GM12892 (cell line): ENCODE measurements around the gene MYO1C. TPM values are rescaled to one million over a fixed set of nuclear protein-coding genes. Genes with fewer than 3 reads are reported as not detected.
"Not testable (repeated sequence)": the region's sequence is repeated elsewhere in the genome, so short reads cannot be mapped to it uniquely, and the experiment has no call there.

Experiments used
- DNase-seq: peaks from one replicate; pipeline ENCODE4 v3.0.0; 2011; ENCODE audit not compliant: insufficient read length
- FAIRE-seq: peaks from 2 replicates; lab custom pipeline; 2011; peaks lifted over from hg19 to GRCh38; lab: Jason Lieb, UNC
- POLR2A ChIP-seq: IDR thresholded peaks from 2 replicates; pipeline ENCODE4 v1.6.1; 2011; ENCODE audit warnings: low read depth, low read length, control low read depth
- POLR2AphosphoS5 ChIP-seq: IDR thresholded peaks from 2 replicates; pipeline ENCODE4 v1.6.1; 2011; ENCODE audit warnings: low read depth, low read length, control low read depth
- TAF1 ChIP-seq: IDR thresholded peaks from 2 replicates; pipeline ENCODE4 v1.6.1; 2011; ENCODE audit warnings: low read depth, mild to moderate bottlenecking, control low read depth, low read length, borderline replicate concordance
- polyA plus RNA-seq: library from polyadenylated mRNA; unstranded; fragments of >200 nt; gene quantifications from one replicate; pipeline ENCODE4 v1.2.1, GENCODE V29; 2012; ENCODE audit warnings: missing spikeins, inconsistent platforms; ENCODE audit not compliant: missing spikeins

MYO1C gene
- polyA plus RNA-seq: 38.4 TPM

GRCh38 chr17:1492249-1493206 lies at the start of gene MYO1C:
Gene MYO1C, minus strand, starts transcription at chr17:1492686. Its CDS starts 199 bp downstream, at chr17:1492487.
- DNase-seq (no peak), FAIRE-seq (no peak)
- TF ChIP-seq TAF1 (no peak), POLR2A (no peak), POLR2AphosphoS5 (no peak)

- no peak for DNase-seq
- no peak for FAIRE-seq
- TF ChIP-seq POLR2A: no peak
- TF ChIP-seq POLR2AphosphoS5: no peak
- no peak for TF ChIP-seq TAF1
Measured at GRCh38 chr17:1541367-1541904, 49.0 kb upstream of the MYO1C start.

- FAIRE-seq: no peak
- TF ChIP-seq TAF1: no peak
- no peak for TF ChIP-seq POLR2AphosphoS5
- no peak for TF ChIP-seq POLR2A
Measured at GRCh38 chr17:1539811-1540210, 47.3 kb upstream of the MYO1C start.

GRCh38 chr17:1535737-1536136 lies 43.3 kb upstream of the MYO1C start:
- FAIRE-seq: no peak
- no peak for TF ChIP-seq POLR2AphosphoS5

More at GRCh38 chr17:1539811-1540210, 47.3 kb upstream of the MYO1C start:
- no peak for DNase-seq

DNA sequence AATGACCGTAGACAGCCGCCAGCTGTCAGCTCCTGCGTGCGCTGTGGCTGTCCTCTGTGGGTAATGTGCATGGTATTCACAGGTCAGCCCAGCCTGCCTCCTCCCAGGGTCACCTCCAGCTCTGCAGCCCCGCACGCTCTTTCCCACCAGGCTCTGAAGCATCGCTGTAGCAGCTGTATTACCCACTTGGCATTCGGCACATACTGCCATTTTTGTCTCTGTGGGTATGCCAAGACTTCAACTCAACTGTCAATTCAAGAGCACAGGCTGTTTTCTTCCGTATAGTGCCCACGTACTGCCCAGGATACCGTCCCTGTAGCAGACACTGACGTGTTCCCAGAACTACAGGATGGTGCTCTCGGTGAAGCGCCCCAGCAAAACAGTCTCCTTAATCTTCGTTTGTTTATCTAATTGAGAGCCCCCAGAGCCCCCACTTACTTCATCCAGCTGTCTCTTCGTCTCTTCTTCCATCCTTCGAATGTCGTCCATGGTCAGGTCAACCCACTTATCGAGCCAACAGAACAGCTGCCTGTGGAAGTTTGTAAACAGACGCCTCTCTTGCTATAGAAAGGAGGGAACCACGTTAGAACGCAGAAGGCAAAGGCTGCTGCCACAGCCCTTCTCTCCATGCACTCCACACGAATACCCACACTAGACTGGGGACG lies 41.3 kb upstream of the MYO1C start:
- no peak for DNase-seq
- TF ChIP-seq POLR2A (no peak), POLR2AphosphoS5 (no peak), TAF1 (no peak)
- no peak for FAIRE-seq

More at GRCh38 chr17:1535737-1536136, 43.3 kb upstream of the MYO1C start:
- DNase-seq: no peak

- TF ChIP-seq POLR2AphosphoS5 (no peak), POLR2A (no peak), TAF1 (no peak)
- FAIRE-seq: no peak
- DNase-seq: no peak
Measured at GRCh38 chr17:1532836-1533602, 40.5 kb upstream of the MYO1C start.

DNA sequence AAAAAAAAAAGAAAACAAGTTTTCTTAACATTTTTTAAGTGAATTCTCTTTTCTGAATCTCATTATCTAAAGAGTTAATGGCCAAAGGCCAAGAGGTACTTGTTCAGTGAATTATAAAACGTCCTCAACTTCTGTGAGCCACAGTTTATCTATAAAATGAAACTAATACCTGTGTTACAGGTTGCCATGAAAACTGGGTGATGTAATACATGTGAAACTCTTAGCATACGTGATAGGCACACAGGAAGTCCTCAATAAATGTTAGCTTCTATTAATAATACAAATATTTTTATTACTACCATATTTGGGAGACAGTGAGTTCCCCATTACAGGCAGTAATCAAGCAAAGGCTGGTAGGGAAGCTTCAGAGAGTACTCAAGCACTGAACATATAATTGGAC lies 37.4 kb upstream of the MYO1C start:
- FAIRE-seq (no peak), DNase-seq (no peak)
- TF ChIP-seq POLR2A (no peak), POLR2AphosphoS5 (no peak), TAF1 (no peak)

DNA sequence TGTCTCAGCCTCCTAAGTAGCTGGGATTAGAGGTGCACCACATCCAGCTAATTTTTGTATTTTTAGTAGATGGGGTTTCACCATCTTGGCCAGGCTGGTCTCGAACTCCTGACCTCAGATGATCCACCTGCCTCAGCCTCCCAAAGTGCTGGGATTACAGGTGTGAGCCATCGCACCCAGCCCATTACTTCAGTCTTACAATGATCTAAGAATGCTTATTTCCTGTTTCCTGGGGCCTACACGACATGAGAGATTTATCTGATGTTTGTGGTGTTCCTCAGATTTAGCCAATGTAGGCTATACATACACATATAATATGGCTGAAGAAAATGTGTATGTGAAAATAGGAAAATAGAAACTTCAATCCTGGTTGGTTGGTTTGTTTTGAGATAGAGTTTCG lies 34.4 kb upstream of the MYO1C start:
- not testable (repeated sequence) for FAIRE-seq, DNase-seq

GRCh38 chr17:1522626-1523025 lies 30.1 kb upstream of the MYO1C start:
- TF ChIP-seq TAF1 (no peak), POLR2A (no peak), POLR2AphosphoS5 (no peak)
- DNase-seq: no peak
- FAIRE-seq: no peak

GRCh38 chr17:1521086-1521640 lies 28.7 kb upstream of the MYO1C start:
- DNase-seq: no peak
- TF ChIP-seq POLR2AphosphoS5 (no peak), POLR2A (no peak), TAF1 (no peak)
- no peak for FAIRE-seq

GRCh38 chr17:1519678-1520077 lies 27.2 kb upstream of the MYO1C start:
- TF ChIP-seq TAF1 (no peak), POLR2AphosphoS5 (no peak), POLR2A (no peak)
- FAIRE-seq (no peak), DNase-seq (no peak)
